Lung (tissue), 12 donors: Measurements from ENCODE around the gene DGKQ. TPM values are rescaled to one million over a fixed set of nuclear protein-coding genes. Genes with fewer than 3 reads are reported as not detected.

Source experiments
- ATAC-seq: fragments of 200-7000 bp; cut with Tn5 transposase; one replicate; pipeline ENCODE4 v1.9.1; 2020; ENCODE audit warnings: moderate number of reproducible peaks; ENCODE audit not compliant: insufficient read depth, low FRiP score
- DNase-seq, 3 donors: peaks; one replicate each; pipeline ENCODE4 v3.0.0-alpha.2; 2013 to 2017
- H3K27ac ChIP-seq, 2 donors: one replicate each; pipeline ENCODE4 v1.5.1; 2013; ENCODE audit warnings: mild to moderate bottlenecking in 2 of 2, moderate library complexity in 2 of 2, control low read depth in 1 of 2, inconsistent platforms in 1 of 2, low read depth in 1 of 2, low read length in 1 of 2
- H3K27me3 ChIP-seq, 3 donors: one replicate each; pipeline ENCODE4 v1.5.1; 2013; ENCODE audit warnings: low read length in 2 of 3; ENCODE audit not compliant: control insufficient read depth in 3 of 3, insufficient read depth in 3 of 3
- H3K36me3 ChIP-seq, 4 donors: one replicate each; pipeline ENCODE4 v1.5.1; 2013; ENCODE audit warnings: low read length in 4 of 4, mild to moderate bottlenecking in 1 of 4, moderate library complexity in 1 of 4; ENCODE audit not compliant: control insufficient read depth in 4 of 4, insufficient read depth in 4 of 4
- H3K4me1 ChIP-seq, 5 donors: one replicate each; pipeline ENCODE4 v1.5.1; 2013; ENCODE audit warnings: low read length in 5 of 5, mild to moderate bottlenecking in 2 of 5, moderate library complexity in 1 of 5; ENCODE audit not compliant: control insufficient read depth in 5 of 5, insufficient read depth in 5 of 5
- H3K4me3 ChIP-seq: one replicate; pipeline ENCODE4 v1.5.1; 2013; ENCODE audit warnings: mild to moderate bottlenecking, control low read depth, moderate library complexity
- H3K9ac ChIP-seq, 2 donors: one replicate each; pipeline ENCODE4 v1.5.1; 2013; ENCODE audit warnings: low read length in 2 of 2, control low read depth in 1 of 2; ENCODE audit not compliant: insufficient read depth in 1 of 2
- H3K9me3 ChIP-seq, 4 donors: one replicate each; pipeline ENCODE4 v1.5.1; 2013; ENCODE audit warnings: low read length in 3 of 4, mild to moderate bottlenecking in 1 of 4, moderate library complexity in 1 of 4; ENCODE audit not compliant: control insufficient read depth in 4 of 4, insufficient read depth in 3 of 4
- WGBS, 2 donors: extraction: QIAGEN DNeasy Blood & Tissue Kit; methylation state at CpG; one replicate each; pipeline ENCODE4 v1.1.7; 2013; 5-methylcytosine and 5-hydroxymethylcytosine counted together
- polyA plus RNA-seq, 2 donors: library from polyadenylated mRNA; stranded (reverse); fragments of 200-250 nt; gene quantifications; one replicate each; pipeline ENCODE4 v1.2.1, GENCODE V29; 2013
- total RNA-seq, 2 donors: library from RNA; depleted of rRNA in 1 of 2; stranded (reverse); fragments of >200 nt in 1 of 2; gene quantifications; one replicate each; pipeline ENCODE4 v1.2.1, GENCODE V29; 2014 to 2021
- TF ChIP-seq, protein P1 (sequence below): IDR thresholded peaks from 2 replicates; pipeline ENCODE4 v1.5.1; 2012; ENCODE audit warnings: mild to moderate bottlenecking; ENCODE audit errors: control extremely low read depth, extremely low read depth
- donor health status: control.
- donor health status: control.
- donor health status: Bipolar disorder and iron deficiency.
- donor health status: healthy.
- donor health status: DM: yes; HTN: yes; CAD: no.

The DGKQ gene
- total and polyA plus RNA-seq, 4 donors, result 5.9 to 19.1 (median 8.4) TPM

DNA sequence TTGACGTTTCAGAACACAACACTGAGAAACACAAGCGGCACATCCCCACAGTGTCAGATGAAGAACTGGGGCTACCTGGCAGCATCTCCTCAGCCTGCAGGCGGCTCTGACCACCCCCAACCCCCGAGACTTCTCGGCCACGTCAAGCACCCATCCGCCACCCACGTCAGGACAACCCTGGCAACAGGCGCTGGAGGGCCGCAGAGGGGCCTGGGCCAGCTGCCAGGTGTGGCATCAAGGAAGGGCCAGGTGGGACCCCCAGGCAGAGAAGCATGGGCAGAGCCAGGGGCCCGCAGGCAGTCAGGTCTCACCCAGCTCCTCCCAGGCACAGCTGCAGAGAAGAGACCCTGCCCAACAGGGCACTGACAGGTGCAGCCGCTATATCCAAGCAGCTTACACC lies 63.5 kb downstream of the DGKQ start:
- Histone ChIP-seq H3K9ac (no peak overlapping the region), H3K4me3 (no peak overlapping the region), H3K9me3 (no peaks in the 10 kb centered on the region), H3K4me1 (peaks cover 0 to 19% (median 10%) of the 10 kb centered on the region in 5 donors), H3K27ac (no peak overlapping the region), H3K36me3 (peaks cover 0 to 36% (median 16%) of the 10 kb centered on the region in 4 donors), H3K27me3 (no peaks in the 10 kb centered on the region)
- TF ChIP-seq, protein P1, sequence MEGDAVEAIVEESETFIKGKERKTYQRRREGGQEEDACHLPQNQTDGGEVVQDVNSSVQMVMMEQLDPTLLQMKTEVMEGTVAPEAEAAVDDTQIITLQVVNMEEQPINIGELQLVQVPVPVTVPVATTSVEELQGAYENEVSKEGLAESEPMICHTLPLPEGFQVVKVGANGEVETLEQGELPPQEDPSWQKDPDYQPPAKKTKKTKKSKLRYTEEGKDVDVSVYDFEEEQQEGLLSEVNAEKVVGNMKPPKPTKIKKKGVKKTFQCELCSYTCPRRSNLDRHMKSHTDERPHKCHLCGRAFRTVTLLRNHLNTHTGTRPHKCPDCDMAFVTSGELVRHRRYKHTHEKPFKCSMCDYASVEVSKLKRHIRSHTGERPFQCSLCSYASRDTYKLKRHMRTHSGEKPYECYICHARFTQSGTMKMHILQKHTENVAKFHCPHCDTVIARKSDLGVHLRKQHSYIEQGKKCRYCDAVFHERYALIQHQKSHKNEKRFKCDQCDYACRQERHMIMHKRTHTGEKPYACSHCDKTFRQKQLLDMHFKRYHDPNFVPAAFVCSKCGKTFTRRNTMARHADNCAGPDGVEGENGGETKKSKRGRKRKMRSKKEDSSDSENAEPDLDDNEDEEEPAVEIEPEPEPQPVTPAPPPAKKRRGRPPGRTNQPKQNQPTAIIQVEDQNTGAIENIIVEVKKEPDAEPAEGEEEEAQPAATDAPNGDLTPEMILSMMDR, result no peak
- 96 to 97% methylated on average over 11 to 12 of the region's 12 CpGs for WGBS, 2 donors
- no peak for DNase-seq
- ATAC-seq, result no peak

DNA sequence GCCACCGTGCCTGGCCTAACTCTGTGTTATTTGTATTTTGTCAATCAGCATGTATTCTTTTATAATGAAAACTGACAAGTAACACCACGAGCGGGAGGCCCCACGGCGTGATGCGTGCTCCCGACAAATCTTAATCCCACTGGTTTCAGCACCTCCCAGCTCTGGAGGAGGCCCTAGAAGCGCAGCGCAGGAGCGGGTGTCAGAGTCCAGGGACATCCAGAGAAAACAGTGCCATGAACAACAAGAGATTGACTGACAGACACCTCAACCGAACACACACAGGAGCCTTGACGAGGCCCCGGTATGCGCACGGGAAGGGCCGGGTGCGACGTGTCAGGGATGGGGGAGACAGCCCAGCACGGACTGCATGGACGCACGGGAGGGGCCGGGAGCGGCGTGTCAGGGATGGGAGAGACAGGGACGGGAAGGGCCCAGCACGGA lies 64.2 kb downstream of the DGKQ start:
- TF ChIP-seq, protein P1, result no peak
- no peak overlapping the region for H3K27ac ChIP-seq
- no peak for ATAC-seq
- H3K9me3 ChIP-seq, result no peaks in the 10 kb centered on the region
- no peak overlapping the region for H3K9ac ChIP-seq
- peaks cover 0 to 36% (median 16%) of the 10 kb centered on the region in 4 donors for H3K36me3 ChIP-seq
- peaks cover 0 to 12% (median 10%) of the 10 kb centered on the region in 5 donors for H3K4me1 ChIP-seq
- no peaks in the 10 kb centered on the region for H3K27me3 ChIP-seq
- no peak for DNase-seq
- H3K4me3 ChIP-seq, result no peak overlapping the region
- 96% methylated on average over 26 of the region's 26 CpGs for WGBS, 2 donors

Other genes with a start within 250 kb of the DGKQ start
- gene CPLX1, start 147.4 kb downstream of the DGKQ start, total RNA-seq, result 1 to 10 TPM; 1.4 to 3.9 TPM
- 1 to 10 TPM; 1.1 to 2.9 TPM for gene CPLX1, start 147.4 kb downstream of the DGKQ start, polyA plus RNA-seq
- gene GAK, start 41.3 kb downstream of the DGKQ start, total RNA-seq, result 100 to 1,000 TPM; 101 to 156 TPM
- 100 to 1,000 TPM; 119 to 178 TPM for gene GAK, start 41.3 kb downstream of the DGKQ start, polyA plus RNA-seq
- gene TMEM175, start 41.1 kb downstream of the DGKQ start, total RNA-seq, result 10 to 100 TPM; 23.7 to 29.6 TPM
- 10 to 100 TPM; 25.3 to 43.7 TPM for gene TMEM175, start 41.1 kb downstream of the DGKQ start, polyA plus RNA-seq
- 10 to 100 TPM in 1 of 2 donors, 1 to 10 TPM in 1; 7.5 to 66.5 TPM for gene IDUA, start 13.5 kb upstream of the DGKQ start, total RNA-seq
- 10 to 100 TPM; 14.9 to 28.4 TPM for gene IDUA, start 13.5 kb upstream of the DGKQ start, polyA plus RNA-seq
- under 1 TPM; 0.20 to 0.71 TPM for gene SLC26A1, start 19.8 kb upstream of the DGKQ start, total RNA-seq
- under 1 TPM; 0.29 to 0.83 TPM for gene SLC26A1, start 19.8 kb upstream of the DGKQ start, polyA plus RNA-seq
- gene FGFRL1, start 38.1 kb upstream of the DGKQ start, total RNA-seq, result 10 to 100 TPM; 15.8 to 31.1 TPM
- 10 to 100 TPM; 13.4 to 14.7 TPM for gene FGFRL1, start 38.1 kb upstream of the DGKQ start, polyA plus RNA-seq
- gene RNF212, start 140.0 kb upstream of the DGKQ start, total RNA-seq, result 1 to 10 TPM; 4.5 to 8.8 TPM
- 1 to 10 TPM; 3.5 to 6.2 TPM for gene RNF212, start 140.0 kb upstream of the DGKQ start, polyA plus RNA-seq
- 100 to 1,000 TPM in 1 of 2 donors, 10 to 100 TPM in 1; 31.6 to 106 TPM for gene SPON2, start 199.0 kb upstream of the DGKQ start, total RNA-seq
- 100 to 1,000 TPM in 1 of 2 donors, 10 to 100 TPM in 1; 21.0 to 105 TPM for gene SPON2, start 199.0 kb upstream of the DGKQ start, polyA plus RNA-seq